HFFc6 (cell line): ENCODE results near the gene CELA3B. TPM values are rescaled to one million over a fixed set of nuclear protein-coding genes. Genes with fewer than 3 reads are reported as not detected.
A peak's percentile ranks its signal among the peaks of the same experiment; 100 is the strongest.
"Not testable (repeated sequence)": the region's sequence is repeated elsewhere in the genome, so short reads cannot be mapped to it uniquely, and the experiment has no call there.

Source experiments
- DNase-seq: peaks from one replicate; pipeline ENCODE4 v3.0.0-alpha.2; 2018
- H3K27ac Mint-ChIP-seq: 2 replicates; pipeline ENCODE4 v1.8.0; 2020; ENCODE audit warnings: mild to moderate bottlenecking, mixed read lengths
- H3K27me3 Mint-ChIP-seq: 2 replicates; pipeline ENCODE4 v1.8.0; 2021; ENCODE audit warnings: mild to moderate bottlenecking, moderate library complexity, mixed read lengths; ENCODE audit not compliant: insufficient read depth
- H3K36me3 Mint-ChIP-seq: 2 replicates; pipeline ENCODE4 v1.8.0; 2021; ENCODE audit warnings: low read depth, mixed read lengths
- H3K4me1 Mint-ChIP-seq: 2 replicates; pipeline ENCODE4 v1.8.0; 2020; ENCODE audit warnings: low read depth, mixed read lengths
- H3K4me3 Mint-ChIP-seq: 2 replicates; pipeline ENCODE4 v1.8.0; 2020; ENCODE audit warnings: mild to moderate bottlenecking, moderate library complexity, mixed read lengths
- H3K9me3 Mint-ChIP-seq: 2 replicates; pipeline ENCODE4 v1.8.0; 2020; ENCODE audit warnings: mild to moderate bottlenecking, mixed read lengths
- total RNA-seq, 6 experiments: library from RNA; stranded (reverse); fragmentation: NEBNext Ultra II Directional; extraction: Animal tissue kit (Norgen Biotek cat#: 25700); gene quantifications; 2 replicates in 1 of 6; 3 replicates in 5 of 6; pipeline ENCODE4 v1.2.3, GENCODE V29; 2021
- TF ChIP-seq, protein P1 (sequence below): fragments of 200-600 bp; sonication (generic); IDR thresholded peaks from 2 replicates; pipeline ENCODE4 v1.5.0; 2021; ENCODE audit warnings: antibody characterized with exemption, mild to moderate bottlenecking

Gene CELA3B
- total RNA-seq, 6 experiments from 2014 or later = not detected

GRCh38 chr1:21956720-21957552 is 19.9 kb upstream of the CELA3B start:
- Mint-ChIP-seq H3K36me3 (no peaks in the 10 kb centered on the region), H3K4me1 (peaks cover 9% of the 10 kb centered on the region), H3K27ac (0 out of 2 replicates have a peak overlapping the region, but pooled peaks have one; percentile 7), H3K27me3 (peaks cover 6% of the 10 kb centered on the region; the same call in 1 of the 2 replicates), H3K9me3 (no peaks in the 10 kb centered on the region), H3K4me3 (no peak overlapping the region)
- TF ChIP-seq, protein P1, sequence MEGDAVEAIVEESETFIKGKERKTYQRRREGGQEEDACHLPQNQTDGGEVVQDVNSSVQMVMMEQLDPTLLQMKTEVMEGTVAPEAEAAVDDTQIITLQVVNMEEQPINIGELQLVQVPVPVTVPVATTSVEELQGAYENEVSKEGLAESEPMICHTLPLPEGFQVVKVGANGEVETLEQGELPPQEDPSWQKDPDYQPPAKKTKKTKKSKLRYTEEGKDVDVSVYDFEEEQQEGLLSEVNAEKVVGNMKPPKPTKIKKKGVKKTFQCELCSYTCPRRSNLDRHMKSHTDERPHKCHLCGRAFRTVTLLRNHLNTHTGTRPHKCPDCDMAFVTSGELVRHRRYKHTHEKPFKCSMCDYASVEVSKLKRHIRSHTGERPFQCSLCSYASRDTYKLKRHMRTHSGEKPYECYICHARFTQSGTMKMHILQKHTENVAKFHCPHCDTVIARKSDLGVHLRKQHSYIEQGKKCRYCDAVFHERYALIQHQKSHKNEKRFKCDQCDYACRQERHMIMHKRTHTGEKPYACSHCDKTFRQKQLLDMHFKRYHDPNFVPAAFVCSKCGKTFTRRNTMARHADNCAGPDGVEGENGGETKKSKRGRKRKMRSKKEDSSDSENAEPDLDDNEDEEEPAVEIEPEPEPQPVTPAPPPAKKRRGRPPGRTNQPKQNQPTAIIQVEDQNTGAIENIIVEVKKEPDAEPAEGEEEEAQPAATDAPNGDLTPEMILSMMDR = no peak
- DNase-seq = no peak

DNA sequence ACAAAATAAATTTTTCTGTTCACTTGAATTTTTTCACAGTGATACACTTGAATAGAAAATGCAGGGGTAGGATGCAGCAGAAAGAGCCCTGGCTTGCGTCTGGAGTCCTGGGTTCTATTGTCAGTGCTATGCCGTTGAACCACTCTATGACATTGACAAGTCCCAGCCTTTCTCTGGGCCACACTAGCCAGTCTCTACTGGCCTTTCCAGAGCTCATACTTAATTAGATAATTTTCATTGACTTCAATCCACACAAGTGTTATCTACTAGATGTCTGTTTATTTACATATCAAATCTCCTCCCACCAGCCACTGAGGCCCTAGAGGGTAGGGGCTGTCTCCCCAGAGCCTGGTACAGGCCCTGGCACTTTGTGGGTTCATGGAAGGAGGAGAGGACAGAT is 15.5 kb upstream of the CELA3B start:
- no peaks in the 10 kb centered on the region for H3K9me3 Mint-ChIP-seq
- TF ChIP-seq, protein P1 = no peak
- no peaks in the 10 kb centered on the region for H3K36me3 Mint-ChIP-seq
- no peaks in the 10 kb centered on the region; the same call in 1 of the 2 replicates for H3K27me3 Mint-ChIP-seq
- H3K4me3 Mint-ChIP-seq = no peak overlapping the region
- no peak for DNase-seq
- H3K4me1 Mint-ChIP-seq = peaks cover 25% of the 10 kb centered on the region
- no peak overlapping the region for H3K27ac Mint-ChIP-seq

GRCh38 chr1:21961799-21962198 is 15.0 kb upstream of the CELA3B start:
- Mint-ChIP-seq H3K4me3 (no peak overlapping the region), H3K27me3 (no peaks in the 10 kb centered on the region; the same call in 1 of the 2 replicates), H3K9me3 (no peaks in the 10 kb centered on the region), H3K36me3 (no peaks in the 10 kb centered on the region), H3K4me1 (peaks cover 25% of the 10 kb centered on the region), H3K27ac (no peak overlapping the region)
- TF ChIP-seq, protein P1 = no peak
- DNase-seq = no peak

DNA sequence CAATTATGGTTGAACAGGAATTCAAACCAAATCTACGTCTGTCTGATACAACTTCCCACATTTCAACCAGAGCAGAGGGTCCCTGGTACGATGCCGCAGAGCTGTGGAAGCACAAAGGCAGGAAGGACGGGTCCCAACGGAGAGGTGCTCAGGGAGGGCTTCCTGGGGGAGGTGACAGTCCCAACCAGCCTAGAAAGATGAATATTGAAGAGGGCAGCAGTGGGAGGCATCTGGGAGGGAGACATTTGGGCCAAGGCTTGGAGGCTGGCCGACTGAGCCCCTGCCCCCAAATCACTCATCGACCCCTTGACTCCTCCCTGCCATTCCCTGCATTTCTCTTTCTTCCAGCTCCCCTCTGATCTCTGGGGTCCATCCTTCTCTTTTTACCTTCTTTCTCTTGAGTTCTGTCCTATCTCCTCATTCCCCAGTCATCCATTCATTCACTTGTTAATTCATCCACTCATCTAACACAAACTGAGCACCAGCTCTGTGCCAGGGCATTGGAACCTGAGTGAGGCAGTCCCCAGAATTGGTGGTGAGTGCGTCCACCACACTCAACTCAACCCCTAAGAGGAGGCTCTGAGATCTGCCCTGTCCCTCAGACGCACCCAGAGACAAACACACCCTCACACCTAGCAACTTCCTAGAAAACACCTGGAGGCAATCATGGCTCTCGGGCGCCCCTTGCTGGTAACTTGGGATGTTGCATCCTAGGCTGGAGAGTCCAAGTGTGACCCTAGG is 13.2 kb upstream of the CELA3B start:
- Mint-ChIP-seq H3K36me3 (no peaks in the 10 kb centered on the region), H3K27ac (peak overlapping the region; percentile 52), H3K4me3 (no peak overlapping the region), H3K9me3 (no peaks in the 10 kb centered on the region), H3K27me3 (no peaks in the 10 kb centered on the region; the same call in 1 of the 2 replicates), H3K4me1 (peaks cover 22% of the 10 kb centered on the region)
- DNase-seq = peak; percentile 61
- TF ChIP-seq, protein P1 = peak; percentile 95

DNA sequence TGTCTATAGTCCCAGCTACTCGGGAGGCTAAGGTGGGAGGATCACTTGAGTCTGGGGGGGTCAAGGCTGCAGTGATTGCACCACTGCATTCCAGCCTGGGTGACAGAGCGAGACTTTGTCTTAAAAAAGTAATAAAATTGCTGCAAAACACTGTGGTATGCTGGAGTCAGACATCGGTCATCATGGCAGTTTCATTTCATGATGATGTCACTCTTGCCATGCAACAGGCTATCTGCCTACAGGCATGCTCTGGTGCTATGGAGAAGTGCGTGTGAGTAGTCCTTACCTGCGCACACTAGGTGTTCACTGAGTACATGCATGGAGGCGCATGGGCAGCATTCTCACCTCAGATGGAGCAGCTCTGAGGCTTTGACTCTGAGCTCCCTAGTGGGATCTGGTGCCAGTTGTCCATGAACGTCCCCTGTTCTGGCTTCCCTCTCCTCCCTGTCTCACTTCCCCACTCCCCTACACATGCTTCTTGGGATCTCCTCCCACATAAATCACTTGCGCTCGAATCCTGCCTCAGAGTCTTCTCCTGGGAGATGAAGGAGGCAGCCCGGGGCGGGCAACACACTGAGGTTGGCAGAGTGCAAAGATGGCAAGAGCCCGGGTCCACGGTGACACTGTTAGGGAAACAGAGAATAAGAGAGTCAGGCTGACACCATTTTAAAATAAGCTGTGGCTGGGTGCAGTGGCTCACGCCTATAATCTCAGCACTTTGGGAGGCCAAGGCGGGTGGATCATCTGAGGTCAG is 10.4 kb upstream of the CELA3B start:
- H3K4me3 Mint-ChIP-seq = peak overlapping the region; percentile 22; the same call in 1 of the 2 replicates
- H3K27ac Mint-ChIP-seq = no peak overlapping the region
- H3K9me3 Mint-ChIP-seq = no peaks in the 10 kb centered on the region
- no peaks in the 10 kb centered on the region for H3K36me3 Mint-ChIP-seq
- no peaks in the 10 kb centered on the region; the same call in 1 of the 2 replicates for H3K27me3 Mint-ChIP-seq
- peaks cover 22% of the 10 kb centered on the region for H3K4me1 Mint-ChIP-seq
- TF ChIP-seq, protein P1 = no peak
- DNase-seq = peak; percentile 77

DNA sequence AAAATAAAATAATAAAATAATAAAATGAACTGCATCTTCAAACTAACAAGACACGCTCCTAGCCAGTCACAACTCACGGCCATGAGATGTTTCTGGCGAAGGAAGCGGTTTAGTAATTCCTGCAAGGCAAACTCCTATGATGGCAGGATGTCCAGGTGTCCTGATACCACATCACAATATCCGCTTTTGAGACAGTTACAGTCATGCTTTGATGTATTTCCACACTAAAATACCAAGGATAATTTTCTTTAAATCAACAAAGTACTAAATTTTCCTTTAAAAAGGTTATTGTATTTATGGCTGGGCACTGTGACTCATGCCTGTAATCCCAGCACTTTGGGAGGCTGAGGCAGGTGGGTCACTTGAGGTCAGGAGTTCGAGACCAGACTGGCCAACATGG is 9.6 kb upstream of the CELA3B start:
- H3K27me3 Mint-ChIP-seq = not testable (repeated sequence)

GRCh38 chr1:21969066-21969465 is 7.8 kb upstream of the CELA3B start:
- not testable (repeated sequence) for H3K9me3 Mint-ChIP-seq, DNase-seq, H3K27ac Mint-ChIP-seq, H3K4me3 Mint-ChIP-seq, H3K36me3 Mint-ChIP-seq, H3K27me3 Mint-ChIP-seq
- H3K4me1 Mint-ChIP-seq = peaks cover 15% of the 10 kb centered on the region

More for the DNA sequence above, 9.6 kb upstream of the CELA3B start:
- H3K27ac Mint-ChIP-seq, DNase-seq, H3K4me3 Mint-ChIP-seq, H3K36me3 Mint-ChIP-seq, H3K9me3 Mint-ChIP-seq: not testable (repeated sequence)
- H3K4me1 Mint-ChIP-seq = peaks cover 22% of the 10 kb centered on the region

DNA sequence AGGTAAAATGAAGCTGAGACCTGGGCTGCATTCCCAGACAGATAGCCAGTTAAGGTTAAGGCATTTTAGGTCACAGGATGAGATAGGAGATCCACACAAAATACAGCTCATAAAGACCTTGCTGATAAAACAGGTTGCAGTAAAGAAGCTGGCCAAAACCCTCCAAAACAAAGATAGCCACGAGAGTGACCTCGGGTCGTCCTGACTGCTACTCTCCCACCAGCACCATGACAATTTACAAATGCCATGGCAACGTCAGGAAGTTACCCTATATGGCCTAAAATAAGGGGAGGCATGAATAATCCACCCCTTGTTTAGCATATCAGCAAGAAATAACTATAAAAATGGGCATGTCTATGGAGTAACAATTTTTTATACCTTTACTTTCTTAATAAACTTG is 6.3 kb upstream of the CELA3B start:
- H3K4me3 Mint-ChIP-seq, H3K27me3 Mint-ChIP-seq, DNase-seq, H3K27ac Mint-ChIP-seq, H3K36me3 Mint-ChIP-seq, H3K9me3 Mint-ChIP-seq: not testable (repeated sequence)
- H3K4me1 Mint-ChIP-seq = peaks cover 14% of the 10 kb centered on the region
